GM15510 (cell line): ENCODE measurements around the gene EPO.

Source experiments
- POLR2A ChIP-seq: IDR thresholded peaks from 3 replicates; pipeline ENCODE4 v1.6.1; 2011; ENCODE audit warnings: borderline replicate concordance; ENCODE audit not compliant: insufficient read length; ENCODE audit errors: extremely low read depth

The EPO gene

DNA sequence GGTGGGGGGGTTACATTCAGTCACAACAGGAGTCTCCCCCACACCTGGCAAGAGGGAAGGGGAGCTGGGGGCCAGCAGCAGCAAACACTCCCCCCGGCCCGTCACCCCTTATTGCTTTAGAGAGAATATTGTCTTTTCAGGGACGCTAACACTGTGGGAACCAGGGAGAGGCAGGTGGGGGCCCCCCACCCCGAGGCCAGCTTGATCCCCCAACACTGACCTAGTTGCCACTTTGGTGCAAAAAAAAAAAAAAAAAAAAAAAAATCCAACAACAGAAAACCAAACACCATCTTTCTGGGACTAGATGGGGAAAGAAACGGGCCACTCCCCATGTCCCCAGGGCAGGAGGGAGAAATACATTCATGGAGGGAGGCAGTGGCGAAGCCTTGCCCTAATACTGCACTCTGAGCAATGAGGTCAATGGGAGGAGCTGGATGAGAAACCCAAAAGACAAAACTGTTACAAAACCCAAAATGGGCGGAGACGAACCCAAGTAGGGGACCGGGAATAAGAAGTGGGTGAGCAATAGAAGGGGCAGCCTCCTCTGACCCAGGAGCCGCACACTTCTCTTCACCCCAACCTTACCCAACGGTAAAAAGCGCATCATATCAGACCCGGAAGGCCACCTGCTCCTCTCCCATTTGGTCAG lies 40.2 kb upstream of the EPO start:
- no peak for TF ChIP-seq POLR2A

GRCh38 chr7:100680576-100681271 lies 39.5 kb upstream of the EPO start:
- TF ChIP-seq POLR2A: peak; percentile 15

- no peak for TF ChIP-seq POLR2A
Observed at GRCh38 chr7:100681491-100682227, 38.6 kb upstream of the EPO start.

DNA sequence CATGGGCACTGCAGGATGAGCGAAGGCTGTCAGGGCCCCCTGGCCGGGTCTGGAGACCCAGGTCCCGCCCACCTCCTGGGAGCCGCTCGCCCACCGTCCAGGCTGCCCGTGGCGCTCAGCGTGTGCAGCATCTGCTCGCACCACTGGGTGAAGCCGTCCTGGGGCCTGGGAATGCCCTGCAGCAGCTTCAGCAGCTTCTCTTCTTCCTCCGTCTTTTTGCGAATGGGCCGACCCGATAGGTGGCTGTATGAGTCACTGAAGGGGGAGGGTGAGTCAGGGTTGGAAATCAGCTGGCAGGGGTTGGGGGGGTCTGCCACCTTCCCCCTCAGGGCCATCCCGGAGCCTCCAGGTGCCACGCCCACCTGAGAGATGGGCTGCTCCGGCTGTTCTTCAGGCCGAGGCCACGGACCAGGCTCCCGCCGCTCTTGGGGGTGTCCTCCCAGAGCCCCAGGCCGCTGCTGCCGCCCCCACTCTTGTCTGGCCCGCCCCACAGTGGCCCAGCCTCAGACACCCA lies 38.0 kb upstream of the EPO start:
- no peak for TF ChIP-seq POLR2A

- no peak for TF ChIP-seq POLR2A
Observed at GRCh38 chr7:100682991-100683658, 37.1 kb upstream of the EPO start.

GRCh38 chr7:100683659-100684533 lies 36.4 kb upstream of the EPO start:
- TF ChIP-seq POLR2A: no peak

- no peak for TF ChIP-seq POLR2A
Observed at GRCh38 chr7:100684534-100685042, 35.7 kb upstream of the EPO start.

- no peak for TF ChIP-seq POLR2A
Observed at GRCh38 chr7:100685049-100685605, 35.1 kb upstream of the EPO start.

GRCh38 chr7:100685631-100686145 lies 34.6 kb upstream of the EPO start:
- TF ChIP-seq POLR2A: no peak

DNA sequence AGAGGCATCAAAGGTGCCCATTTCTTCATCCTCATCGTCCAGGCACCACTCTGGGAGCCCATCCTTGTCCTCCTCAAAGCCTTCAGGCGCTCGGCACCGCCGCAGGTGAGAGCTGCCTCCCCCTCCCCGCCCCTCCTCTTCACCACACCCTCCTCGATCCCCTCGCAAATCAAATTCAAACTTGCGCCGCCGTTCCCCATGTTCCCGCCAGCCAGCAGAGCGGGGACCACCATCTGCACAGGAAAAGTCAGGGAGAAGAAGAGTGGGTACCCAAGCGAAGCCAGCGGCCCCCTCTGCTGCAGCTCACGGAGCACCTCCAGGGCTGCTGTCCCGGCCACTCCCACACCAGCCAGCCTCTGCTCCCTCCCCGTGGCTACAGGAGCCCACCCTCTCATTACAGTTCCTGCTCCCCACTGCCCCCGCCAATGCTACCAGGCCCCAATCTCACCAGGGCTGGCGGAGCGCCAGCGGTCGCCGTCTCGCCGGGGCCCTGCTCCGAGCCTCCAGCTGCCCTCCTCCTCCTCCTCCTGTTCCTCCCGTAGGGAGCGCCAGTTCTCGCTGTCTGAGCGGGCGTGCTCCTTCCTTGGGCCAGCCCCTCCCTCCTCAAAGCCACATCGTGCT lies 34.0 kb upstream of the EPO start:
- no peak for TF ChIP-seq POLR2A

GRCh38 chr7:100686822-100687211 lies 33.5 kb upstream of the EPO start:
- no peak for TF ChIP-seq POLR2A

DNA sequence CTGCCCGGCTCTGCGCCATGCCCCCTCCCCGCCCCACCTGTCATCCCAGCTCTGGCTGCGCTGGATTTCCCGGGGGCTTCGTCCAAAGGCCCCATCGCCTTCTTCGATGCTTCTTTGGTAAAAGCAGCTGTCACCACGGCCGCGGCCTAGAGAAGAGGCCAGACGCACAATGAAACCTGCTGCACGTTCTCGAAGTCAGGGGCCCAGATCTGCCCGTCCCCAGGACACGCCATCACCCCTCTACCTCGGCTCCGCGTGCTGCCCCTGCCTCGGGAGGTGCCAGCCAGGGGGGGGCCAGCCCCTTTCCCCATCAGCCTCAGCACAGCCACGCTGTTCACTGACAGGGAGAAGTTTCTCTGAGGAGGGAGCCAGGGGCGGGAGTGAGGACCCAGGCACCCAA lies 33.0 kb upstream of the EPO start:
- no peak for TF ChIP-seq POLR2A

- TF ChIP-seq POLR2A: no peak
Observed at GRCh38 chr7:100687751-100688300, 32.4 kb upstream of the EPO start.

GRCh38 chr7:100688326-100688860 lies 31.9 kb upstream of the EPO start:
- TF ChIP-seq POLR2A: no peak
